ENCODE results near the gene ANXA3. TPM values are rescaled to one million over a fixed set of nuclear protein-coding genes. Genes with fewer than 3 reads are reported as not detected.
"Not testable (repeated sequence)": the region's sequence is repeated elsewhere in the genome, so short reads cannot be mapped to it uniquely, and the experiment has no call there.

ANXA3 gene, protein sequence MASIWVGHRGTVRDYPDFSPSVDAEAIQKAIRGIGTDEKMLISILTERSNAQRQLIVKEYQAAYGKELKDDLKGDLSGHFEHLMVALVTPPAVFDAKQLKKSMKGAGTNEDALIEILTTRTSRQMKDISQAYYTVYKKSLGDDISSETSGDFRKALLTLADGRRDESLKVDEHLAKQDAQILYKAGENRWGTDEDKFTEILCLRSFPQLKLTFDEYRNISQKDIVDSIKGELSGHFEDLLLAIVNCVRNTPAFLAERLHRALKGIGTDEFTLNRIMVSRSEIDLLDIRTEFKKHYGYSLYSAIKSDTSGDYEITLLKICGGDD
- polyA plus RNA-seq (ENCODE audit: insufficient read length in 4 of 4): 10 to 100 TPM; 26.5 to 54.3 (median 45.1) TPM

DNA sequence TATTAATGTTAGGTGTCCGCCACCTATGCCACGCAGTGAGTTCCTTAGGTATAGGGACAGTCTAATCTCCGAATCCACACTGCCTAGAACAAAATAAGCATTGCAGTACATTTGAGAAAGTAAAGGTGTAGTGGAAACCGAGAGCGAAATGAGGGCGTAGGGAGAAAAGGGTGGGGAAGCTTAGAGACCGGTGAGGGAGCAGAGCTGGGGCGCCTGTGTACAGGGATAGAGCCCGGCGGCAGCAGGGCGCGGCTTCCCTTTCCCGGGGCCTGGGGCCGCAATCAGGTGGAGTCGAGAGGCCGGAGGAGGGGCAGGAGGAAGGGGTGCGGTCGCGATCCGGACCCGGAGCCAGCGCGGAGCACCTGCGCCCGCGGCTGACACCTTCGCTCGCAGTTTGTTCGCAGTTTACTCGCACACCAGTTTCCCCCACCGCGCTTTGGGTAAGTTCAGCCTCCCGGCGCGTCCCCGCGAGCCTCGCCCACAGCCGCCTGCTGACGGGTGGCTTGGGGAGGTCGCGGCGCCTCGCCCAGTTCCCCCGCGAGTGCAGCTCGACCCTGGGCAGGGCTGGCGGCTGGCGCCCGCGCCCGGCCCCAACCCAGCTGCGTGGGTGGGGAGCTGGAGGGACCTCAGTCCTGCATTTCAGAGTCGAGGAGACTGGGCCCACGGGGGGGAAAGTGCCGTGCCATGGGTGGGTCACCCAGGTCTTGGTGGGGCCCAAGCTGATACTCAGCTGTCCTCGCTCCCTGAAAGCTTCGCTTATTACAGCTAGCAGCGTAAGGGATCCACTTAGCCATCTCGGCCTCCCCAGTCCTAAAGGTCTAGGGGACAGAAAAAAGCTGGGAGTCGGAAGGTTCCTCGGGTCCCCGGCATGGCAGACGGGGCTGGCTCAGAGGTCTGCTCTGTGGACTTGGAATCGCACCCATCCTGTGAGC lies at the start of gene ANXA3:
ANXA3 (plus strand) TSS at position 351 of the 932 bp plus-strand sequence. CDS start 2,704 bp downstream, outside the sequence.
- peak in 1 of 4 donors; percentile 31 for DNase-seq (ENCODE audit: low read depth in 4 of 4, low spot score in 3 of 4)

DNA sequence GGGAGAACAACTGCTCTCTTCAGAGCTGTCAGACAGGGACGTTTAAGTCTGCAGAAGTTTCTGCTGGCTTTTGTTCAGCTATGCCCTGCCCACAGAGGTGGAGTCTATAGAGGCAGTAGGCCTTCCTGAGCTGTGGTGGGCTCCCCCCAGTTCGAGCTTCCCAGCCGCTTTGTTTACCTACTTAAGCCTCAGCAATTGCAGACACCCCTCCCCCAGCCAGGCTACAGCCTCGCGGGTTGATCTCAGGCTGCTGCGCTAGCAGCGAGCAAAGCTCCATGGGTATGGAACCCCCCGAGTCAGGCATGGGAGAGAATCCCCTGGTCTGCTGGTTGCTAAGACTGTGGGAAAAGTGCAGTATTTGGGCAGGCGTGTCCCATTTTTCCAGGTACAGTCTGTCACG lies 45.3 kb upstream of the ANXA3 start:
- not testable (repeated sequence) for DNase-seq (ENCODE audit: low read depth in 4 of 4, low spot score in 3 of 4)

DNA sequence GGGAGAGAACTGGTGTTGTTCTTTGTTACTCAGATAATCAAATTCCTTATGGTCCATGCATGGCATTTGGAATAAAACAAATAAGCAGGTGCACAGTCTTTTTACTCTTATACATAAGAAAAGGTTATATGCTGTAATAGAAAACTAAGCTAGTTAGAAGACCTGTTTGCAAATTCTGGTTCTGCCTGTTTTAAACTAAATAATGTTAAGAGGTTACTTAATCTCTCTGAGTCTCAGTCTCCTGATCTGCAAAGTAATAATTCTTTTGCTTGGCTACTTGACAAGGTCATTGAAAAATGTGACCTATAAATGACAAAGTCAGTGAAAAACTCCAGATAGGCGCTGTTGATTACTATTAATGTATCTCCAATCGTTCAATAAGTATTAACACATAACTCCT lies 42.5 kb upstream of the ANXA3 start:
- no peak for DNase-seq (ENCODE audit: low read depth in 4 of 4, low spot score in 3 of 4)

DNA sequence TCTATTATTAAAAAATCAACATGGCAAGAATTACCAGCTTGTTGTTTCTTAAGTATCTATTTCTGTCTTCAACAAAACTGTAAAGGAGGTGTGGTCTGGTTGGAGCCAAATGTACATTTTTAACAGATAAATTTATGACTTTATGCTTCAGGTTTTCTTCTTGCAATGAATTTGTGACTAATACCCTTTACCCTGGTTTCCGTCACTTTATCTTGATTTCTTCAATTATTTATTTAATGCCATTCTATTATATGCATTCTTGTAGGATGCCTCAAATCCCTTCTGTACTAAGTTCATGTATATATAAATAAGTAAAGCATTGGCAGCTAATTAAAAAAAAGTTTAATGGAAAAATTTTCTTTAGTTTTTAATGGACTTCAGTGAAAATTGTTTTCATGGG lies 41.5 kb upstream of the ANXA3 start:
- no peak for DNase-seq (ENCODE audit: low read depth in 4 of 4, low spot score in 3 of 4)

DNA sequence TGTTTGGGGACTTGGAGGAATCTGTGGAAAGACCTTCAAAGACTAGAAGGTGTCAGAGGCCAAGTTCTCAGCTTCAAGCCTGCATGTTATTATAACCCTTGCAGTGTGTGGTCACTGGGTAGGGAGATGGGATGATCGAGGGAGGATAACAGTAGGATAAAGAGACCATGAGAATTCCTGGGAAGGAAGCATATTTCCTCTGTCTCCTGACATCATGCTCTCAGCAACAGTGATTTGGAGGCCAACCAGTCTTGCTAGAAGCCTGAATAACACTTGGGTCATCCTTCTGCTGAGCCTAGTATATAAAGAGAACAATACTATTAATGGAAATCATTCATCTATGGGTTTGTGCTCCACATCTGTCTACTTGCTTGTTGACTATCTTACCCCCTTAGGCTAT lies 40.9 kb upstream of the ANXA3 start:
- DNase-seq (ENCODE audit: low read depth in 4 of 4, low spot score in 3 of 4): no peak

DNA sequence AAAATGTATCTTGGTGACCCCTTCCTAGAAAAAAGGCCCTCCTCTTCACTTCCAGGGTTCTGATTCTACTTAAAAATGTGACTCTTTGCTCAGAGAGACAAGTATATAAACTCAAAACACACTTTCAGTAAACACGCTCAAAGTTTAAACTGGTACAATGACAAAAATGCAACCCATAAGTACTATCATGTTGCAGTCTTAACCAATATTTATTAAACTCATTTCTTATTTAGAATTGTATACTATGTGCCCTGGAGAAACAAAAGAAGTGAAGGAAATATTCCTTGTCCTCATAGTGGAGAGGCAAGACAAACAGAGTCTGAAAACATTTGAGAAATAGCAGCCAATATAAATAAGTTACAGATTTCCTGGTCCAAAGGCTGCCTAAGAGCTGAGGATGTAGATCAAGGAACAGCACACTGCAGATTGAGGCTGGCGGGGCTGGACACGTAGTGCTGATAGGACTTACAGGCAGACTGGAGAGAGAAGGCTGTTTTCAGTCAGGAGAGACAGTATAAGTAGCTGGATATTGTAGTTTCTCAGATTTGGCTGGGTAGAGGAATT lies 39.1 kb upstream of the ANXA3 start:
- DNase-seq (ENCODE audit: low read depth in 4 of 4, low spot score in 3 of 4): no peak

DNA sequence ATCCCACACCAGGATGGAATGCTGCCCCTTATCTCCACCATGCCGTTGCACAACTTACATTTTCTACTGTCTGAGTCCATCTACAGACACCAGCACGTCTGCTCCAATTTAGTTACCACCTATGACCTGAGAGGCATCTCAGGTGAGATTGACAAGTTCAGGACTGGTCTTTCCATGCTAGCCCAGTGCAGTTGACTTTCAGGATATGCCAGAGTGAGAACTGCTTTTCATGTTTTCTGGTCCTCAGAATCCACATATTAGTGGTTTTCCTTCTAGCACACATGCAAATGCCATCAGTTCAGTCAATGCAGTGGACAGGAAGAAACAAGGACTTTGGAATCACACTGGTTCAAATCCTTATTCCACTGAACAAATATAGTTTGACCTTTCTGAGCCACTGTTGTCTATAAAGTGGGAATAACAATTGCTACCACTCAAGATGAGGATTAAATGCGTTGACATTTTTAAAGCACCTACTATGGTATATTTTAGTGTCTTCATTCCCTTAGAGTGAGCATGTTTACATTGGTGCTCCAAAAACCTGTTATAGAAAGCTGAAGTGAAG lies 38.1 kb upstream of the ANXA3 start:
- DNase-seq (ENCODE audit: low read depth in 4 of 4, low spot score in 3 of 4): no peak

DNA sequence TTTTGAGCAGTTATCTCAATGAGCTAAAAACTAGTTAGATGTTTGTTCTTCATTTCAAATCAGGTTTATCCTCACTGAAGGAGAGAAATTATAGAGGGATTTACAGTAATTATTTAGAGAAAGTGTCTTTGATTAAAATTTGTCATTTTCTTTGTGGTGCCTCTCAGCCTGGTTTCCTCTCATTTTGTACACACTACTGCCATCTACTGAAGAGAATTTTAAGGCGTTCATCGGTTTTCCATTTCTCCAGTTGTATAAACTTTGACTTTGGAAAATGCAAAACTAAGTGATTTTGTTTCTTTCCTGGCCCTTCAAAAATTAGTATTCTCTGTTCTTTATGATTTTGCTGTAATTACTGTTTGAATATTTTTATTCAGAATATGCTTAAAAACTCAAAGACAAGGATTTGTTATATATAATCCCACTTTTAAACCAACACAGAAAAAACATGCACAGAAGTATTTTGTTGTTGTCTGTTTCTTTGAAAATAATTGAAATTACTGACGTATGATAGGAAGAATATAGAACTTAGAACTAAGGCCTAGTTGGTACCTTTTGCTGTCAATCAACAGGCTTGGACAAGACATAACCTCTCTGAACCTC lies 34.4 kb upstream of the ANXA3 start:
- peak in 3 of 4 donors; percentile 10 to 25 (median 24) for DNase-seq (ENCODE audit: low read depth in 4 of 4, low spot score in 3 of 4)

DNA sequence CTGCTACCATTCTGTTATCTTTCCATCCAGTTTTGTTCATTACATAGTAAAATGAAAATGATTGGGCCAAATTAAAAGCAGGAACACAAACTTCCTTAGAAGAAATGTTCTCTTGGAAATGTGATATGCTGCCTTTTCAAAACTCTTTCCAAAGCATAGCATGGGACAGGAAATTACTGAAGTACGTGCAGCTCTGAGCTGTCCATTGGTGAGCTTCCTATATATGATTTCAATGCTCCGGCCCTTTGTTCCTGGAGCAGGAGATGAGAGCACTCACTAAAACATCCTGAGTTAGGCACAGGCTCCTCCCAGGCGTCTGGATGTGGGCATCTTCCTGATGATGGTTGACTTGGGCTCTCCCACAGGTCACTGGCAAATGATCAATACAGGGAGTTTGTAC lies 33.0 kb upstream of the ANXA3 start:
- DNase-seq (ENCODE audit: low read depth in 4 of 4, low spot score in 3 of 4): no peak

DNA sequence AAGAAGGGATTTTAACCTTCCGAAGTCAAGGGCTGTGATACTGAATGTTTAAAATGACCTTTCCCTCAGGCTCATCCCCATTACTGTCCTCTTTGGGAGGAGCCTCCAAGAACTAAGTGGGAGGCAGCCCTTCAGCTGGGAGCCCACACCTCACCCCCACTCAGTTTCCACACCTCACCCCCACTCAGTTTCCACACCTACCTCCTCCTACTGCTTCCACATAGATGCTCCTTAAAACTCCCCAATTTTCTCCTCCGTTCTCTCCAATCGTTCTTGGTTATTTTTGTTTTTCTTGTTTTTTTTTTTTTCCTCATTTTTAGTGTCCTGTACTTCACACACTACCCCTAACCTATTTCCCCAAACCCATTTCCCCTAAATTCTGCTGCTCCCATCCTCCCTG lies 31.6 kb upstream of the ANXA3 start:
- DNase-seq (ENCODE audit: low read depth in 4 of 4, low spot score in 3 of 4): no peak

DNA sequence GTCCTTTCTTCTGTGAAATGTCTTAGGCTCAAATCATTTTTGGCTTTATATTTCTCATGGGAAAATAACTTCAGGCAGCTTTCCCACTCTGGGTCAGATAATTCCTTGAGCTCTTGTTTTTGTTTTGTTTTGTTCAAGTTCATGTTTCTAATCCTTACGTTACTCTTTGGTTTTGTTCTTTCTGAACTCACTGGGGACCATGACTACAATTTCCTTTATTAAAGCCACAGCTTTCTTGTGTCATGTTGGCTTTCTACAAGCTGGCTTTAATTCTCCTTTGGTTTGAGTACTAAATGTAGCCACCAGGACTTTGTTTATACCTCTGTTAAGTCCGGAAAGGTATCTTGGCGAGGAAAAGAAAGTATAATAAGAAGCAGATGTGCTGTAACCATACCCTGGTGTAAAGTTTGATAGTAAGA lies 30.8 kb upstream of the ANXA3 start:
- DNase-seq (ENCODE audit: low read depth in 4 of 4, low spot score in 3 of 4): no peak

DNA sequence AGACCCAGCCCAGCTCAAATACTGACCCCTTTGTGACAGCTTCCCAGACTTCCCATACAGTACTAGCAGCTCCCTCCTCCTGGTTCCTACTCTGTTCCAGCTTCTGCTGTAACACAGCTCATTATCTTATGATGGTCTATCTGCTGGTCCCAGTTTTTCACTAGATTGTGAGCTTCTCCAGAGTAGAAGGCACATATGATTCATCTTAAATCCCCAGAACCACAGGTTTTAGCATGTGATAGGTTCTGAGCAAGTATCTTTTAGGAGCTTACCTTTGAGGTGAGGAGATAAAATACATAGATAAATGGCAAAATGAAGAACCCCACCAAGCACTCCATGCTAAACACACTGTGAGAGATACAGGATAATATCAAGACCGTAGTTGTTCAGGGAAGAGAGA lies 27.6 kb upstream of the ANXA3 start:
- no peak for DNase-seq (ENCODE audit: low read depth in 4 of 4, low spot score in 3 of 4)

DNA sequence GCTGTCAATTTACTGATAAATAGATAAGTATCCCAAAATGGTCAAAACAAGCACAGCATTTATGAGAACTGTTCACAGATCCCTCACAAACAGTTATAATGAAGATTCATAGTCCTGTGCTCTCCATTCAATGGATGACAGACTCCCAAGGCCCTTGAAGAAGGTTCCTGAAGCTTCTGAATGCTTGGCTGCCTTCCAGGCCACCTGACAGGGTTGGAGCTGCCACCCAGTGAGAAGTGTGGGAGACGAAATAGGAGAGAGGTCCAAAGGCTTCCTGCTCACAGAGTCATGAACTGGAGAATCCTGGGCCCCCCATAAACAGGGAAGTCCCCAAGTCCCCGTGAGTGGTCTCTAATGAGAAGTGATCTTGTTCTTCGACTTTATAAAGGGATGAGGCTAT lies 26.0 kb upstream of the ANXA3 start:
- no peak for DNase-seq (ENCODE audit: low read depth in 4 of 4, low spot score in 3 of 4)

DNA sequence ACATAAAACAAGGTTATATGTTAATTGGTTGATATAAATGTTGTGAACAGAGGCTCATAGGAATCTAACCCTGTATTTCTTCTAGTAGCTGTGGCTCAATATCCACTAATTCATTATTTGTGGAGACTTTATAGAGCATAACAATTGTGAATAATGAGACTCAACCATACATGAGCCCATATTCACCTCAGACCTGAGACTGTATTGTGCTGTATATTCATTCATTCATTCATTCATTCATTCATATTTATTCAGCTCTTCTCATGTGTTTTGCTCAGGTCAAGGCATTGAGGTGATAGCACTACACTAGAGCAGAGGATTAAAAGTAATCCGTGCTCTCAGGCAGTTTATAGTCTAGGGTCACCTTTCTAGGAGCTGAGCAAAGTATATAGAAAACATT lies 24.5 kb upstream of the ANXA3 start:
- DNase-seq (ENCODE audit: low read depth in 4 of 4, low spot score in 3 of 4): no peak

DNA sequence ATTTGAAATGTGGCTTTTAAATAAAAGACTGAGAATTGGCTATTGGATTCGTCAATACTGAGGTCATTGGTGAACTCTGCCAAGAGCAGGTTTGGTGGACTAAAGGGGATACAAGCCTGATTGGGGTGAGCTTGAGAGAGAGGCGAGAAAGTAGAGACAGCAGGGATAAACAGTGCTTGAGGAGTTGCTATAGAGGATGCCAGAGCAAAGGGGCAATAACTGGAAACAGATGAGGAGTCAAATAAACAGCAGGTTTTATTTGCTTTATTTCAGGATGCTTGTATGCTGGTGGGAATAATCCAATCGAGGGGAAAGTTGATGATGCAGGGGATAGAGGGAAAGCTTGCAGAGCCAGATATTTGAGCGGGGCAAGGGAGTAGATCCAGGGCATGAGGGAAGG lies 24.0 kb upstream of the ANXA3 start:
- DNase-seq (ENCODE audit: low read depth in 4 of 4, low spot score in 3 of 4): no peak

DNA sequence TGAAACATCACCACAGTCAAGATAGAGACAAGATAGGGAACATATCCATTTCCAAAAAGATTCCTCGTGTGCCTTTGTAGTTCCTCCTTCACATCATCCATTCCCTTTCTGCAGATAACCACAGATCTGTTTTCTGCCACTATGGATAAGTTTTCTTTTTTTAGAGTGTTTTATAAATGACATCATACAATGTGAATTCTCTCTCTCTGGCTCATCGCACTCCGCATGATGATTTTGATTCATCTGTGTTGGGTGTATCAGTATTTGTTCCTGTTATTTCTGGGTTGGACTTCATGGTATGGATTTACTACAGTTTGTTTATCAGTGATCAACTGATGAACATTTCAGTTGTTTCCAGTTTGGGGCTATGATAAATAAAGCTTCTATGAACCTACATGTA lies 23.2 kb upstream of the ANXA3 start:
- DNase-seq (ENCODE audit: low read depth in 4 of 4, low spot score in 3 of 4): no peak

DNA sequence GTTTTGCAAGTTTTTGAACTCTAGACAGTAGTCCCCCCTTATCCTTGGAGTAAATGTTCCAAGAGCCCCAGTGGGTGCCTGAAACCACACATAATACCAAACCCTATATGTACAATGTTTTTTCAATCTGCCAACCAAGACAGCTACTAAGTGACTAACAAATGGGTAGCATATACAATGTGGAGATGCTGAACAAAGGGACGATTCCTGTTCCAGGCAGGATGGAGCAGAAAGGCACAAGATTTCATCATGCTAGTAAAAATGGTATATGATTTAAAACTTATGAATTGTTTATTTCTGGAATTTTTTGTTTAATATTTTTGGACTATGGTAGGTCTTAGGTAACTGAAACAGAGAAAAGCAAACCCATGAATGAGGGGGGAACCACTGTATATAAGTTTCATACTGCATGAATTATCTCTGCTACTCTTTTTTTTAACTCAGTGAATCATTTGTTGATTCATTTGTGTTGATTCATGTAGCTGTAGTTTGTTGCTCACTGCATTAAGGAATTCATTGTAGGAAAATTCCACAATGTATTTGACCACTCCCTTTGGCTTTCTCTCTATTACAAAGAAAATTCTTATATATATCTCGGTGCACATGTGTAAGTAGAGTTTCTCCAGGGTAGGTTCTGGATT lies 21.9 kb upstream of the ANXA3 start:
- no peak for DNase-seq (ENCODE audit: low read depth in 4 of 4, low spot score in 3 of 4)

DNA sequence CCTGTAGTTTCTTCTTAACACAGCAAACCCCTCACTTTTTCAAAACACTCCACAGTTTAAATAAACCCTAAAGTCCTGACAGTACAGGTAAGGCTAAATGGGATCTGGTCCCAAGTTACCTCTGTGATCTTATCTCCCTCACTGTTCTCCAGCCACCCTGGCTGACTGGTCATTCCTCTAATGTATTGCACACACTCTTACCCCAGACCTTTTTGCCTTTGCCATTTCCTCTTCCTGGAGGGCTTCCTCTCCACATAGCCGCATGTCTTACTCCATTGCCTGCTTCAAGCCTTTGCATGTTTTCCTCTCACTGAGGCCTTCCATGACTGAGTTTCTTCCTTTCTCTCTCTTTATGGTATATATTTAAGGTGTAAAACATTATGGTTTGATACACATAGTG lies 19.5 kb upstream of the ANXA3 start:
- no peak for DNase-seq (ENCODE audit: low read depth in 4 of 4, low spot score in 3 of 4)

DNA sequence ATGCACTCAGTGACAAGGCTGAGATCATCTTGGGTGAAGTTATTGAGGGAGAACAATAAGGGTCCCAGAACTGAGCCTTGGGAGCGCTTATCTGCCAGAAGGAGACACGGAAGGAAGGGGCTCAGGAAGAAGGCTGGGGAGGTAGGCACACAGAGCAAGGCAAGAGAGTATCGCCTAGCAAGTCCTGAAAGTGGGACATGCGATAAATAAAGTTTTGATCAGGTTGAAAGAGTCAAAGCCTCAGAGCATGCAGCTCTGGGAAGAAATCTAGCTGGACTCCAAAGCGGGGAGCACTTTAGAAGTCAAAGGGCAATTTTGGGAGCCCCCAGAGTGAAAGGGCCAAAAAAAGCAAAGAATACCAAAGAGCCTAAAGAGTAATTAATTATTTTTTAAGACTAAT lies 17.7 kb upstream of the ANXA3 start:
- DNase-seq (ENCODE audit: low read depth in 4 of 4, low spot score in 3 of 4): no peak

DNA sequence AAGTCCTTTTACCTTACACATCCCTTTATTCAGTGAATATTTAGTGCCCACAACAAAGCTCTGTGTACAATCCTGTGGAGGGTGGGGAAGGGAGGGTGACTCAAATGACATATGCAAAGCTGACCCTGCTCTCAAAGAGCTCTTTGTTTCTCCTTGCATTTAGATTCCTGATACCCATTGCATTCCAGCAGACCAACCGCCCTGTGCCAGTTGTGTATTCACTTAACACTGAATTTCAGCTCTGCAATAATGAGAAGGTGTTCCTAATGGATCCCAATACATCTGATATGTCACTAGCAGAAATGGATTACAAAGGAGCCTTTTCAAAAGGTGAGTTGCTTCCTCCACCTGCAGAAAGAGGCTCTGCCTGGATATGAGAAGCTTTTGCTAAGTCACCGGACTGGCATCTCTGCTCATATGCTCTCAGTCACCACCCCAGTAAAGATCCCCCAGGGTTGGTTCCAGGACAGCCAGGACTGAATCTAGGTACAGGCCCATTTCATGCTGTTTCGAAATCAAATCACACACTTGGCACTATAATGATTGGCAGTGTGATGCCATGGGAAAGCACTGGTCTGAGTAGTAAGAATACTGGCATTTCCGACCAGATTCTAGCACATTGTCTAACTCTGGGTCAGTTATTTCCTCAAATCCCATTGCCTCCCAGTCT lies 17.1 kb upstream of the ANXA3 start:
- no peak for DNase-seq (ENCODE audit: low read depth in 4 of 4, low spot score in 3 of 4)

All from right renal pelvis (tissue), 4 donors.